Upper lobe of right lung (tissue), 1 donor: ENCODE data around the gene NCOA7. TPM values are rescaled to one million over a fixed set of nuclear protein-coding genes. Genes with fewer than 3 reads are reported as not detected.

ENCODE experiments used
- ATAC-seq: fragments of 200-7000 bp; cut with Tn5 transposase; one replicate; pipeline ENCODE4 v1.9.1; 2020; ENCODE audit warnings: mild to moderate bottlenecking, moderate library complexity
- DNase-seq: peaks from one replicate; pipeline ENCODE4 v3.0.0-alpha.2; 2020
- H3K27ac ChIP-seq: fragments of 200-600 bp; one replicate; pipeline ENCODE4 v1.8.0; 2022
- H3K27me3 ChIP-seq: fragments of 200-600 bp; one replicate; pipeline ENCODE4 v1.8.0; 2022; ENCODE audit warnings: mild to moderate bottlenecking
- H3K36me3 ChIP-seq: fragments of 200-600 bp; one replicate; pipeline ENCODE4 v1.8.0; 2022
- H3K4me1 ChIP-seq: fragments of 200-600 bp; one replicate; pipeline ENCODE4 v1.8.0; 2022
- H3K4me3 ChIP-seq: fragments of 200-600 bp; one replicate; pipeline ENCODE4 v1.8.0; 2022; ENCODE audit warnings: mild to moderate bottlenecking
- H3K9me3 ChIP-seq: fragments of 200-600 bp; one replicate; pipeline ENCODE4 v1.8.0; 2022
- CTCF ChIP-seq: fragments of 200-600 bp; IDR thresholded peaks from one replicate; pipeline ENCODE4 v1.8.0; 2022; ENCODE audit warnings: antibody characterized with exemption
- intact Hi-C: fragments of 100-400 bp; cut with DNase I; formaldehyde crosslinking; loops from one replicate; pipeline ENCODE4 v1.11.0; 2022
- total RNA-seq: library from RNA; stranded (reverse); fragmentation: NEBNext Ultra II Directional; extraction: Animal tissue kit (Norgen Biotek cat#: 25700); gene quantifications from one replicate; pipeline ENCODE4 v1.2.1, GENCODE V29; 2021
- donor health status: DM: no; HTN: yes; CAD: no; lungs with severe emphysema.

The NCOA7 gene
- total RNA-seq, 1 donor from 2014 or later, result 80.8 TPM

- H3K36me3 ChIP-seq, result peaks cover 7% of the 10 kb centered on the region
- peak; percentile 65 for TF ChIP-seq CTCF
- no peaks in the 10 kb centered on the region for H3K9me3 ChIP-seq
- DNase-seq (no peak), ATAC-seq (peak; percentile 81)
- H3K27ac ChIP-seq, result no peak overlapping the region
- H3K4me1 ChIP-seq, result no peaks in the 10 kb centered on the region
- no peak overlapping the region for H3K4me3 ChIP-seq
- H3K27me3 ChIP-seq, result no peaks in the 10 kb centered on the region
- intact Hi-C loops, result no loop called here
These were observed 183.6 kb downstream of the NCOA7 start for GRCh38 chr6:125974214-125974866.

GRCh38 chr6:125979101-125979500, 188.3 kb downstream of the NCOA7 start:
- H3K9me3 ChIP-seq, result no peaks in the 10 kb centered on the region
- intact Hi-C loops, result no loop called here
- TF ChIP-seq CTCF, result no peak
- H3K4me1 ChIP-seq, result no peaks in the 10 kb centered on the region
- H3K4me3 ChIP-seq, result no peak overlapping the region
- ATAC-seq (no peak), DNase-seq (no peak)
- H3K27me3 ChIP-seq, result no peaks in the 10 kb centered on the region
- H3K36me3 ChIP-seq, result peaks cover 6% of the 10 kb centered on the region
- H3K27ac ChIP-seq, result no peak overlapping the region

Other genes starting within 250 kb of the NCOA7 start
- 2.2 TPM for gene HEY2, start 41.3 kb upstream of the NCOA7 start, total RNA-seq
- 27.9 TPM for gene HINT3, start 165.8 kb downstream of the NCOA7 start, total RNA-seq
- gene TRMT11, start 195.6 kb downstream of the NCOA7 start, total RNA-seq, result 17.7 TPM